HG02970 (cell line): ENCODE data around the gene SUGP2.

Source experiments
- ATAC-seq: cut with Tn5 transposase; IDR thresholded peaks from one replicate; pipeline ENCODE4 v1.9.1; 2021; ENCODE audit warnings: mild to moderate bottlenecking, moderate library complexity, moderate number of reproducible peaks; ENCODE audit not compliant: unreplicated experiment, low FRiP score

Gene SUGP2

DNA sequence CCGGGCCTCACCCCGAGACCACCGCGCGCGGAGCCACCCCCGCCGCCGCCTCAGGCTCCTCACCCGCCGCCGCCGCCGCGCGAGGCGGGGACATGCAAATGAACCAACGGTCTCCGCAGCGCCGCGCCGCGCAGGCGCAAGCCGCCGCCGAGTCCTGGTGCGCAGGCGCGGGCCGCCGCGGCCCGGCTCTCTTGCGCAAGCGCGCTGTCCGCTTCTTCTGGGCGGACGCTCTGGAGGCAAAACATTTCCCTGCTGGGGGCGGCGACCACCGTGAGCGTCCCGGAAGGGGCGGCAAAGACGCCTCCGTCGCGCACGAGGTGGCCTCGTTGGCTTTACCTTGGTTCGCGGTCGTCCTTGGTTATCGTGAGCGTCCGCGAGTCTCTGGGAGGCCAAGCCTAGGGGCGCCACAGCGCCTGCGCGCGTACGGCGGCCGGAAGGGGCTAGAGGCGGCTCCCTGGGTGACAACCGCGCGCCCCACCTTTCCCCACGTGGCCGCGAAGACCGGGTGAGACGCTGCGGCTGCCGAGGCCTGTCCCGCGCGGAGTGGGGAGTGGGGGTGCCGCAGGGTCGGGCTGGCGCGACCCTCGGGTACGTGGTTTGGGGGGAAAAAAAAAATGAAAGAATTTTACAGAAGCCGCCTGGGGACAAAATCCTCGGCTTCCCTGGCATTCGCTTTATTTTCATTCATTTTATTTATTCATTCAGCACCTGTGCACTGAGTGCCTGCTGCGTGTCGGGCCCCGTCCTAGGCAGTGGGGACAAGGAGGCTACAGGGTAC lies at the start of gene SUGP2, which contains the start of gene ARMC6:
Gene SUGP2 (minus strand): TSS at position 92 of the 778 bp plus-strand sequence. CDS start 2,446 bp downstream, outside the sequence.
Gene ARMC6 (plus strand): TSS at position 178 of the 778 bp plus-strand sequence. CDS start 607 bp downstream, outside the sequence.
- ATAC-seq: peak; percentile 75

GRCh38 chr19:19081642-19082151 lies 48.4 kb upstream of the SUGP2 start:
- no peak for ATAC-seq

DNA sequence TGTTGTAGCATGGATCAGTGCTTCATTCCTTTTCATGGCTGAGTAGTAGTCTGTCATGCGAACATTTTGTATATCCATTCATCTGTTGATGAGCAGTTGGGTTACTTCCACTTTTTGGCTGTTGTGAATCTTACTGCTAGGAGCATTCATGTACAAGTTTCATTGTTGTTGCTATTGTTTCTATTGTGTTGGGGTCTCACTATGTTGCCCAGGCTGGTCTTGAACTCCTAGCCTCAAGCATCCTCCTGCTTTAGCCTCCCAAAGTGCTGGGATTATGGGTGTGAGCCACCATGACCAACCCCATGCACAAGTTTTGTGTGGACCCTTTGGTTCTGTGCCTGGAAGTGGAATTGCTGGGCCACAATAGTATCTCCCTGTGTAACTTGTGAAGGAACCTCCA lies 46.3 kb upstream of the SUGP2 start:
- no peak for ATAC-seq

DNA sequence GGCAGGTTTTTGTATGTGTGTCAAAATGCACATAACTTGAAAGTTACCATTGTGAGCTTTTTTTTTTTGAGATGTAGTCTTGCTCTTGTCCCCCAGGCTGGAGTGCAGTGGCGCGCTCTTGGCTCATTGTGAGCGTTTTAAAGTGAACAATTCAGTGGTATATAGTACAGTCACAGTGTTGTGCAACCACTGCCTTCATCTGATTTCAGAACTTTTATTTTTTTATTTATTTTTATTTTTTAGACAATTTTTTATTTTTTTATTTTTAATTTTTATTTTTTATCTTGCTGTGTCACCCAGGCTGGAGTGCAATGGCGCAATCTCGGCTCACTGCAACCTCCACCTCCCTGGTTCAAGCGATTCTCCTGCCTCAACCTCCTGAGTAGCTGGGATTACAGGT lies 45.5 kb upstream of the SUGP2 start:
- ATAC-seq: no peak

GRCh38 chr19:19077103-19077502 lies 43.8 kb upstream of the SUGP2 start:
- ATAC-seq: no peak

GRCh38 chr19:19076476-19076875 lies 43.2 kb upstream of the SUGP2 start:
- ATAC-seq: no peak

- ATAC-seq: no peak
Measured at GRCh38 chr19:19075126-19075525, 41.8 kb upstream of the SUGP2 start.

GRCh38 chr19:19074196-19074882 lies 41.0 kb upstream of the SUGP2 start:
- no peak for ATAC-seq

- ATAC-seq: no peak
Measured at GRCh38 chr19:19071897-19072296, 38.6 kb upstream of the SUGP2 start.

DNA sequence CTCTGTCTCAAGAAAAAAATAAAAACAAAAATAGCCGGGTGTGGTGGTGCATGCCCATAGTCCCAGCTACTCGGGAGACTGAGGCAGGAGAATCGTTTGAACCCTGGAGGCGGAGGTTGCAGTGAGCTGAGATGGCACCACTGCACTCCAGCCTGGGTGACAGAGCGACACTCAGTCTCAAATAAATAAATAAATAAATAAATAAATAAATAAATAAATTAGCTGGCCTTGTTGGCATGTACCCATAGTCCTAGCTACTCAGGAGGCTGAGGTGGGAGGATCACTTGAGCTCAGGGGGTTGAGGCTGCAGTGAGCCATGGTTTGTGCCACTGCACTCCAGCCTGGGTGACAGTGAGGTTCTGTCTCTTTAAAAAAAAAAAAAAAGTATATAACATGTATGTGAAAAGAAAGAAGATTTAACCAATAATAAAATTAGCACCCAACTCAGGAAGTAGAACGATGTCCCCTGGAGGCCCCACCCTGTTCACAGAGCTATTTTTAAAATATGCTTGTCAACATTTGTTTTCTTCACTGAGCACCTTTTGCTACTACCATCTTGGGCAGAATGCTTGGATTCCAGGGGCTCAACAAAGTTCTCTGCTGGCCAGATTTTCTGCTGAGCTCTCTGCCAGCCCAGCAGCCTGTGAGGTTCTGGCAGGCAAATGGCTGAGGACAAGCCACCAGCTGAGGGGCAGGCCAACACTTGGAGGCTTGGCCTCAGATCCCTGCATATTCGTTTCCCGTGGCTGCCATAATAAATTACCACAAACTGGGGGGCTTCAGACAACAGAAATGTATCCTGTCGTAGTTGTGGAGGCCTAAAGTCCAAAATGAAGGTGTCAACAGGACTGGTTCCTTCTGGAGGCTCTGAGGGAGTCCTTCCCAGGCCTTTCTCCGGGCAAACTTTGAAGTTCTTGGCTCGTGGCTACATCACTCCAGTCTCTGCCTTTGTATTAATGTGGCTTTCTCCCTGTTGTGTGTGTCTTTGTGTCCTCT lies 35.6 kb upstream of the SUGP2 start:
- ATAC-seq: no peak

DNA sequence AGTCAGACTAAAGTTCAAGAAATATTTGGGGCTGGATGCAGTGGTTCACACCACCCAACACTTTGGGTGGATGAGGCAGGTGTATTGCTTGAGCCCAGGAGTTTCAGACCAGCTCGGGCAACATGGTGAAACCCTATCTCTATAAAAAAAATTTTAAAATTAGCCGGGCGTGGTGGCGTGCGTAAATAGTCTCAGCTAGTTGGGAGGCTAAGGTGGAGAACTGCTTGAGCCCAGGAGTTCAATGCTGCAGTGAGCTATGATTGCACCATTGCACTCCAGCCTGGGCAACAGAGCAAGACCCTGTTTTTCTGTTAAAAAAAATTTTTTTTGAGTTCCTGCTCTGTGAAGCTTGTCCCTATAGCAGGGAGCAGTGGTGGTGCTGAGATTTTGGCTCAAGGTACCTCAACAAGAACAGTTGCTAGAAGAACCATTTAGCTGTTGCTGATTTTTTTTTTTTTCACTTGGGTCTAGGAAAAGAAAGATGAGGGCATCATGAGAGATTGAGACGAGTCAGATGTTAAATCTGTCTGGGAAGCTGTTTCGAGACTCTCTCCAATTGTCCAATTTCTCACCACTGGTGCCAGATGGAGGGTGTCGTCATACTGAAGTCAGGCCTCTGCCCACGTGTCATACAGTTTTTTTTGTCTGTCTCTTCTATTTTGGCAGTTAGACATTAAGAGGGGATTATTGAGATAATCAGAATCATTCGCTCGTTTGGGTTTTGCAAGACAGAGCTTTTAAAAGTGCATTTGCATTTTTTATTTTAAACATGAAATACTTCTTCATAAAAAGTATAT lies 34.2 kb upstream of the SUGP2 start:
- no peak for ATAC-seq

- no peak for ATAC-seq
Measured at GRCh38 chr19:19064811-19065745, 31.8 kb upstream of the SUGP2 start.

GRCh38 chr19:19064098-19064722 lies 30.9 kb upstream of the SUGP2 start:
- ATAC-seq: no peak

GRCh38 chr19:19063183-19064097 lies 30.1 kb upstream of the SUGP2 start, which contains the start of gene SLC25A42:
Gene SLC25A42, plus strand, starts transcription at chr19:19063994. Its CDS starts 32,131 bp downstream, at chr19:19096125.
- peak; percentile 92 for ATAC-seq

DNA sequence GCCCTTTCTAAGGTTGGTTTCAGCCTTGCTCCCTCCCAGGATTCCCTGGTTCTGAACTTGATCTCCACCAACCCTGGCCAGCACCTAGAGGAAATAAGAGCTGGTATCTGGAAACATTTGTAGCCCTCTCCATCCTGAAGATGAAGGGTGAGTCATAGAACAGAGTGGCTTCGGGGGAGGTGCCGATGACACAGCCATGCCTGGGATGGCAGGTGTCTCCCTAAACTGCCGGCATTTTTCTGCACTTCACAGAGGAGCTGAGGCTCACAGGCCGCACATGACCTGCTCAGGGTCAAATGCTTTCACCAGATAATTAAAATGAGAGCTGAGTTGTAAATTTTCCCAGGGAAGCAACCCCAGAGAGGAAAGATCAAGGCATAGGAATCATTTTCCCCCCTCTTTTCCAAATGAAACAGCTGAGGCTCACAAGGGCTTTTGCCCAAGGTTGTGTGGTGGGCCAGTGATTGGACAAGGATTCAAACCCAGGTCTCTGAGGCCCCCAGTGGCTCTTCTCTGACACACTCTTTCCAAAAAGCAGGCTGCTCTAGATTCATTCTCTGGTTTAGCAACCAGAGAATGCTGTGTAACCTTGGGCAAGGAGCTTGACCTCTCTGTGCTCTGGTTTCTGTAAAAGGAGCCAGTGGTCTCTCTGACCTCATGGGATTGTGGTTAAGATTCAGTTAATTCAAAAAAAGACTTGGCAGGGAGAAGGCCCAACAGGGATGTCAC lies 29.3 kb upstream of the SUGP2 start:
- no peak for ATAC-seq

DNA sequence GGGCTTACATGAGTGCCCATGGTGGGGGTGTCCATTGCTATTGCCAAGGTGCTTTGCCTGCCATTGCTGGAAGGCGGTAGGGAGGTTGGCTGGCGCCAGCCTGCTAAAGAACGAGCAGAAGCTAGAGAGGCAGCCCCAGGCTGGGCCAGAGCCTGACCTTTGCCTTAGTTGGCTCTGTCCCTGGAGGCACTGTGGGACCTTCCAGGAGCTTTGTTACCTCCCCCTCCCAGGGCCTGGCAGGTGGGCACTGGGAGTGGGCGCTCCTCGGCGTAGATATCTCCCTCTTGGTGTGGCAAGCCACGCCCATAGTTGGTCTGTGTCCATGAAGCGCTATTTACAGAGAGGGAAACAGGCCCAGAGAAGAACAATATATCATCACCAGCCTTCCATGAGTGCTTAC lies 28.2 kb upstream of the SUGP2 start:
- ATAC-seq: no peak
